T-helper 2 cell treated with Interferon-gamma antibody and Interleukin-4, amounts not matched to agents 5 μg/mL and 100 μg/mL, for 36 hours (primary cell): Measurements from ENCODE around the gene CCL21.
"Not testable (repeated sequence)": the region's sequence is repeated elsewhere in the genome, so short reads cannot be mapped to it uniquely, and the experiment has no call there.

Experiments used
- DNase-seq: peaks from one replicate; pipeline ENCODE4 v3.0.0; 2021; ENCODE audit warnings: low spot score
- H3K27ac Mint-ChIP-seq: one replicate; pipeline ENCODE4 v1.8.0; 2021; ENCODE audit warnings: mild to moderate bottlenecking, mixed read lengths
- H3K27me3 Mint-ChIP-seq: one replicate; pipeline ENCODE4 v1.8.0; 2021; ENCODE audit warnings: low read depth, mixed read lengths
- H3K36me3 Mint-ChIP-seq: one replicate; pipeline ENCODE4 v1.8.0; 2021; ENCODE audit warnings: low read depth, mixed read lengths
- H3K4me1 Mint-ChIP-seq: one replicate; pipeline ENCODE4 v1.8.0; 2021; ENCODE audit warnings: low read depth, mixed read lengths
- H3K4me3 Mint-ChIP-seq: one replicate; pipeline ENCODE4 v1.8.0; 2022; ENCODE audit warnings: mild to moderate bottlenecking, moderate library complexity, mixed read lengths
- H3K9me3 Mint-ChIP-seq: one replicate; pipeline ENCODE4 v1.8.0; 2021; ENCODE audit warnings: mixed read lengths

CCL21 gene

GRCh38 chr9:34710023-34710422, at the start of gene CCL21:
Gene CCL21 (minus strand): TSS chr9:34710136. CDS start chr9:34710066, 70 bp downstream.
- Mint-ChIP-seq H3K36me3 (no peaks in the 10 kb centered on the region), H3K27me3 (peaks cover 21% of the 10 kb centered on the region)

GRCh38 chr9:34759432-34760134, 49.6 kb upstream of the CCL21 start:
- H3K27me3 Mint-ChIP-seq = peaks cover 28% of the 10 kb centered on the region
- no peak for DNase-seq
- H3K36me3 Mint-ChIP-seq = no peaks in the 10 kb centered on the region
- H3K4me3 Mint-ChIP-seq = no peak overlapping the region
- H3K27ac Mint-ChIP-seq = no peak overlapping the region
- no peaks in the 10 kb centered on the region for H3K9me3 Mint-ChIP-seq
- H3K4me1 Mint-ChIP-seq = peaks cover 5% of the 10 kb centered on the region

More at GRCh38 chr9:34710023-34710422, at the start of gene CCL21:
- no peak for DNase-seq
- Mint-ChIP-seq H3K4me3 (no peak within 1 kb of the TSS), H3K4me1 (no peaks in the 10 kb centered on the region), H3K9me3 (no peaks in the 10 kb centered on the region), H3K27ac (no peak within 1 kb of the TSS)

- not testable (repeated sequence) for H3K36me3 Mint-ChIP-seq, H3K4me3 Mint-ChIP-seq, DNase-seq, H3K4me1 Mint-ChIP-seq, H3K9me3 Mint-ChIP-seq, H3K27ac Mint-ChIP-seq
- peaks cover 59% of the 10 kb centered on the region for H3K27me3 Mint-ChIP-seq
Measured at GRCh38 chr9:34750320-34750719, 40.4 kb upstream of the CCL21 start.

- Mint-ChIP-seq H3K27ac (no peak overlapping the region), H3K4me3 (no peak overlapping the region), H3K36me3 (no peaks in the 10 kb centered on the region), H3K4me1 (peaks cover 4% of the 10 kb centered on the region), H3K27me3 (peaks cover 30% of the 10 kb centered on the region), H3K9me3 (peaks cover 6% of the 10 kb centered on the region)
- DNase-seq = no peak
Measured at GRCh38 chr9:34746526-34746925, 36.6 kb upstream of the CCL21 start.

GRCh38 chr9:34744295-34745221, 34.6 kb upstream of the CCL21 start:
- H3K27me3 Mint-ChIP-seq = peaks cover 17% of the 10 kb centered on the region
- no peak for DNase-seq
- no peak overlapping the region for H3K4me3 Mint-ChIP-seq
- no peaks in the 10 kb centered on the region for H3K36me3 Mint-ChIP-seq
- H3K27ac Mint-ChIP-seq = no peak overlapping the region
- H3K4me1 Mint-ChIP-seq = peaks cover 4% of the 10 kb centered on the region
- peaks cover 6% of the 10 kb centered on the region for H3K9me3 Mint-ChIP-seq

- no peak for DNase-seq
- H3K4me3 Mint-ChIP-seq = no peak overlapping the region
- no peaks in the 10 kb centered on the region for H3K36me3 Mint-ChIP-seq
- H3K27ac Mint-ChIP-seq = no peak overlapping the region
- peaks cover 6% of the 10 kb centered on the region for H3K9me3 Mint-ChIP-seq
- peaks cover 11% of the 10 kb centered on the region for H3K27me3 Mint-ChIP-seq
- peaks cover 4% of the 10 kb centered on the region for H3K4me1 Mint-ChIP-seq
Measured at GRCh38 chr9:34742710-34743109, 32.8 kb upstream of the CCL21 start.

GRCh38 chr9:34741628-34742027, 31.7 kb upstream of the CCL21 start:
- H3K36me3 Mint-ChIP-seq = no peaks in the 10 kb centered on the region
- no peak overlapping the region for H3K4me3 Mint-ChIP-seq
- peaks cover 4% of the 10 kb centered on the region for H3K4me1 Mint-ChIP-seq
- no peak overlapping the region for H3K27ac Mint-ChIP-seq
- no peak for DNase-seq
- H3K9me3 Mint-ChIP-seq = no peaks in the 10 kb centered on the region
- H3K27me3 Mint-ChIP-seq = peaks cover 11% of the 10 kb centered on the region

GRCh38 chr9:34740176-34740575, 30.2 kb upstream of the CCL21 start:
- not testable (repeated sequence) for DNase-seq, H3K27ac Mint-ChIP-seq, H3K4me3 Mint-ChIP-seq, H3K4me1 Mint-ChIP-seq, H3K36me3 Mint-ChIP-seq, H3K27me3 Mint-ChIP-seq, H3K9me3 Mint-ChIP-seq

- no peaks in the 10 kb centered on the region for H3K9me3 Mint-ChIP-seq
- H3K36me3 Mint-ChIP-seq = no peaks in the 10 kb centered on the region
- H3K4me3 Mint-ChIP-seq = no peak overlapping the region
- no peak for DNase-seq
- peaks cover 5% of the 10 kb centered on the region for H3K27me3 Mint-ChIP-seq
- no peak overlapping the region for H3K27ac Mint-ChIP-seq
- H3K4me1 Mint-ChIP-seq = peaks cover 4% of the 10 kb centered on the region
Measured at GRCh38 chr9:34737677-34738260, 27.8 kb upstream of the CCL21 start.

- Mint-ChIP-seq H3K36me3 (no peaks in the 10 kb centered on the region), H3K4me1 (no peaks in the 10 kb centered on the region), H3K4me3 (no peak overlapping the region), H3K9me3 (no peaks in the 10 kb centered on the region), H3K27ac (no peak overlapping the region), H3K27me3 (peaks cover 10% of the 10 kb centered on the region)
- DNase-seq = no peak
Measured at GRCh38 chr9:34734720-34735119, 24.8 kb upstream of the CCL21 start.

- Mint-ChIP-seq H3K27me3 (peaks cover 9% of the 10 kb centered on the region), H3K4me3 (no peak overlapping the region), H3K27ac (no peak overlapping the region), H3K36me3 (no peaks in the 10 kb centered on the region), H3K9me3 (no peaks in the 10 kb centered on the region), H3K4me1 (no peaks in the 10 kb centered on the region)
- DNase-seq = no peak
Measured at GRCh38 chr9:34732886-34733285, 22.9 kb upstream of the CCL21 start.

GRCh38 chr9:34732478-34732877, 22.5 kb upstream of the CCL21 start:
- H3K27me3 Mint-ChIP-seq = peaks cover 9% of the 10 kb centered on the region
- H3K27ac Mint-ChIP-seq = no peak overlapping the region
- H3K4me1 Mint-ChIP-seq = no peaks in the 10 kb centered on the region
- no peak for DNase-seq
- no peaks in the 10 kb centered on the region for H3K36me3 Mint-ChIP-seq
- H3K4me3 Mint-ChIP-seq = no peak overlapping the region
- no peaks in the 10 kb centered on the region for H3K9me3 Mint-ChIP-seq

GRCh38 chr9:34723141-34723540, 13.2 kb upstream of the CCL21 start:
- Mint-ChIP-seq H3K4me3 (no peak overlapping the region), H3K27me3 (no peaks in the 10 kb centered on the region), H3K36me3 (no peaks in the 10 kb centered on the region), H3K9me3 (no peaks in the 10 kb centered on the region), H3K4me1 (no peaks in the 10 kb centered on the region), H3K27ac (no peak overlapping the region)
- no peak for DNase-seq

GRCh38 chr9:34719769-34720025, 9.8 kb upstream of the CCL21 start:
- not testable (repeated sequence) for H3K4me3 Mint-ChIP-seq, H3K27me3 Mint-ChIP-seq, H3K9me3 Mint-ChIP-seq, H3K36me3 Mint-ChIP-seq, H3K4me1 Mint-ChIP-seq, H3K27ac Mint-ChIP-seq, DNase-seq
